HepG2 (cell line): ENCODE measurements around the gene TK2. TPM values are rescaled to one million over a fixed set of nuclear protein-coding genes. Genes with fewer than 3 reads are reported as not detected.

ENCODE experiments used
- ATAC-seq: fragments of 200-7000 bp; cut with Tn5 transposase; 3 replicates; pipeline ENCODE4 v1.9.1; 2020; ENCODE audit warnings: mild to moderate bottlenecking, moderate library complexity
- BruUV-seq: library from RNA; stranded (reverse); fragments of 400-500 nt; replicated peaks from 2 replicates; lab custom pipeline; 2021; lab: Mats Ljungman, UMichigan
- CTCF ChIA-PET: fragments of 300-600 bp; formaldehyde crosslinking; extraction: SDS; loops from one replicate; lab custom pipeline; 2021; ENCODE audit warnings: low total read pairs, inconsistent platforms, low intra/inter-chr PET ratio; lab: Yijun Ruan, JAX
- POLR2A ChIA-PET: fragments of 350-600 bp; sonication (Branson Sonifier 250); formaldehyde crosslinking; loops from one replicate; lab custom pipeline; 2020; ENCODE audit warnings: antibody characterized with exemption, inconsistent platforms; lab: Yijun Ruan, JAX
- DNase-seq: peaks from one replicate; pipeline ENCODE4 v3.0.0-alpha.2; 2015; ENCODE audit warnings: low spot score
- FAIRE-seq: peaks from 3 replicates; lab custom pipeline; 2011; peaks lifted over from hg19 to GRCh38; lab: Jason Lieb, UNC
- H2AFZ ChIP-seq: one replicate; pipeline ENCODE4 v1.6.1; 2011; ENCODE audit warnings: low read length, inconsistent platforms
- H3K27ac ChIP-seq: fragments of 300-600 bp; 3 replicates; pipeline ENCODE4 v1.8.0; 2011; ENCODE audit warnings: mixed run types, mild to moderate bottlenecking, mixed read lengths, low read length, inconsistent platforms; ENCODE audit not compliant: insufficient read depth; ENCODE audit errors: extremely low read length
- H3K27me3 ChIP-seq, 2 experiments: fragments of 200-600 bp in 1 of 2; 2 replicates in 1 of 2; 3 replicates in 1 of 2; pipeline versions ENCODE4 v1.6.0 to v1.8.0; 2011; ENCODE audit warnings: low read length in 2 of 2, mild to moderate bottlenecking in 2 of 2, moderate library complexity in 2 of 2, inconsistent platforms in 1 of 2; ENCODE audit not compliant: insufficient read depth in 2 of 2, control insufficient read depth in 1 of 2
- H3K36me3 ChIP-seq, 2 experiments: fragments of 200-600 bp in 1 of 2; replicated peaks in 1 of 2; 2 replicates in 1 of 2; 3 replicates in 1 of 2; pipeline versions ENCODE4 v1.5.1 to v1.8.0; 2011; ENCODE audit warnings: low read length in 2 of 2, inconsistent platforms in 1 of 2; ENCODE audit not compliant: insufficient read depth in 2 of 2, control insufficient read depth in 1 of 2
- H3K4me1 ChIP-seq: 2 replicates; pipeline ENCODE4 v1.5.1; 2012; ENCODE audit warnings: low read length, inconsistent platforms; ENCODE audit not compliant: insufficient read depth
- H3K4me2 ChIP-seq: 2 replicates; pipeline ENCODE4 v1.6.0; 2011; ENCODE audit warnings: low read depth, low read length, inconsistent platforms
- H3K4me3 ChIP-seq, 3 experiments: fragments of 200-600 bp in 1 of 3; sonication (generic), shearing (Covaris generic) in 1 of 3; replicated peaks in 1 of 3; 2 replicates each; pipeline ENCODE4 v1.5.1; 2011 to 2016; ENCODE audit warnings: low read length in 3 of 3, inconsistent platforms in 2 of 3, low read depth in 2 of 3, mild to moderate bottlenecking in 2 of 3, control low read depth in 1 of 3, mixed read lengths in 1 of 3; ENCODE audit not compliant: insufficient read depth in 1 of 3
- H3K79me2 ChIP-seq: one replicate; pipeline ENCODE4 v1.6.1; 2011; ENCODE audit warnings: low read length, inconsistent platforms; ENCODE audit not compliant: insufficient read depth
- H3K9ac ChIP-seq: 2 replicates; pipeline ENCODE4 v1.6.0; 2011; ENCODE audit warnings: mild to moderate bottlenecking, low read depth, low read length, inconsistent platforms; ENCODE audit not compliant: insufficient read depth
- H3K9me3 ChIP-seq: 2 replicates; pipeline ENCODE4 v1.5.1; 2012; ENCODE audit warnings: mild to moderate bottlenecking, low read length
- H4K20me1 ChIP-seq: 2 replicates; pipeline ENCODE4 v1.6.0; 2011; ENCODE audit warnings: inconsistent platforms, mild to moderate bottlenecking, low read length, moderate library complexity; ENCODE audit not compliant: insufficient read depth
- STAG1 ChIP-seq: sonication (generic); formaldehyde crosslinking; IDR thresholded peaks from 2 replicates; pipeline ENCODE4 v1.4.0; 2020; ENCODE audit warnings: missing genetic modification reagents
- ZNF556 ChIP-seq: sonication (generic); formaldehyde crosslinking; IDR thresholded peaks from 2 replicates; pipeline ENCODE4 v1.4.0; 2020; ENCODE audit warnings: mild to moderate bottlenecking, missing genetic modification reagents, borderline replicate concordance
- WGBS: methylation state at CpG from one replicate; pipeline ENCODE4 v1.1.6; 2017; ENCODE audit warnings: low lambda C conversion rate; 5-methylcytosine and 5-hydroxymethylcytosine counted together
- in situ Hi-C: cut with HindIII; loops from 2 replicates; pipeline ENCODE4 v1.10.0; 2017; ENCODE audit warnings: low pct_unique_long_range_greater_than_20kb; ENCODE audit not compliant: extremely low pct_ligation_motif_present
- intact Hi-C: fragments of 100-400 bp; cut with micrococcal nuclease; formaldehyde crosslinking; loops from one replicate; pipeline ENCODE4 v1.10.0; 2022; ENCODE audit not compliant: unreplicated experiment
- polyA plus RNA-seq, 8 experiments: library from polyadenylated mRNA; depleted of rRNA in 3 of 8; stranded (reverse) in 7 of 8; unstranded in 1 of 8; fragments of >200 nt; fragmentation: Illumina TruSeq in 4 of 8; extraction: Trizol in 4 of 8; gene quantifications; 2 replicates each; pipeline versions ENCODE4 v1.2.1 to v1.2.3, GENCODE V29; 2011 to 2016; ENCODE audit warnings: low read depth in 4 of 8, missing spikeins in 1 of 8, mixed read lengths in 1 of 8; ENCODE audit not compliant: insufficient read depth in 1 of 8
- total RNA-seq, 5 experiments: library from RNA; depleted of rRNA; stranded (reverse); fragments of >200 nt; fragmentation: Illumina TruSeq; extraction: Trizol; gene quantifications; 2 replicates each; pipeline ENCODE4 v1.2.3, GENCODE V29; 2016; ENCODE audit warnings: low read depth in 1 of 5
- TF ChIP-seq, protein P1 (sequence below): sonication (generic); formaldehyde crosslinking; IDR thresholded peaks from 2 replicates; pipeline ENCODE4 v1.5.0; 2020; ENCODE audit warnings: mild to moderate bottlenecking, missing genetic modification reagents, moderate library complexity
- TF ChIP-seq, protein P2 (sequence below): sonication (generic); formaldehyde crosslinking; IDR thresholded peaks from 2 replicates; pipeline ENCODE4 v1.4.0; 2020; ENCODE audit warnings: mild to moderate bottlenecking, missing genetic modification reagents

The TK2 gene
- total and polyA plus RNA-seq, 2 of the 13 experiments (the other 11 are each of a cell fraction or from before 2014, with no cell fraction given): 18.7 to 21.0 TPM

DNA sequence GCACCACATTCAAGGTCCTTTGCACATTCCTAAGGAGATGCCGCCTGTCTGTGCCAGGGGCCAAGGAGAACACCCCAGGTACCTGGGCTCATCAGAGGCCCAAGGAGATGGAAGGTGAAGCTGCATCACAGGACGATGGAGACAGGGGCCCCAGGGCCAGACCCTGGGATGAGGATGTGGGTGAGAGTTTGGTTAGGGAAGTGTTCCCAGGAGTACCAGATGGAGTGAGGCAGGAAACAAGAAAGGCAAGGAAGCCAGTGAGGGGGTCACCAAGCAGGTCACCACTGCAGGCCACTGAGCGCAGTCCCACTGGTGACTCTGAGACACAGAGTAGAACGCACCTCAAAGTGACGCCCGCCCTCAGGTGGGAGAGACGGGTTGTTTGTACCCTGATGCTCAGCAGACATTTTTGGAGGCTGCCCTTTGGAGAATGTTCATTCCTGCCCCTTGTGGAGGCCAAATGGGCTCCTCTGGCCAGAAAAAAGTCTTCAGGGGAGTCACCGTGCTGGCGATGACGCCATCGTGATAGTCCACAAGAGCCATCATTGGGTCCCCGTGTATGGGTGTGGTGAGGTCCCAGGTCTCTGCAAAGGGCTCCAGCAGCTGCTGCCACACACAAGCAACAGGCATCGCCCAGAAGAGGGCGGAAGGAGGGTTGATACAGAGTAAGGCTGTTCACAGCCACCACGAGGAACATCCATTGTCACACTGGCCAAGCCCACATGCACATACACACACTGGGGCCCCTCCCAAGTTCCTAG, 65.3 kb downstream of the TK2 start:
- CTCF ChIA-PET: interaction anchor here (1.5 to 8.6 kb wide), 4 partner anchors 41 to 142 kb away, joined by 5 to 121 read pairs (median 10); no protein-coding TSS in a partner anchor
- TF ChIP-seq STAG1 (CRISPR knock-in tag) (peak; percentile 41), ZNF556 (CRISPR knock-in tag) (no peak)
- TF ChIP-seq, protein P1, sequence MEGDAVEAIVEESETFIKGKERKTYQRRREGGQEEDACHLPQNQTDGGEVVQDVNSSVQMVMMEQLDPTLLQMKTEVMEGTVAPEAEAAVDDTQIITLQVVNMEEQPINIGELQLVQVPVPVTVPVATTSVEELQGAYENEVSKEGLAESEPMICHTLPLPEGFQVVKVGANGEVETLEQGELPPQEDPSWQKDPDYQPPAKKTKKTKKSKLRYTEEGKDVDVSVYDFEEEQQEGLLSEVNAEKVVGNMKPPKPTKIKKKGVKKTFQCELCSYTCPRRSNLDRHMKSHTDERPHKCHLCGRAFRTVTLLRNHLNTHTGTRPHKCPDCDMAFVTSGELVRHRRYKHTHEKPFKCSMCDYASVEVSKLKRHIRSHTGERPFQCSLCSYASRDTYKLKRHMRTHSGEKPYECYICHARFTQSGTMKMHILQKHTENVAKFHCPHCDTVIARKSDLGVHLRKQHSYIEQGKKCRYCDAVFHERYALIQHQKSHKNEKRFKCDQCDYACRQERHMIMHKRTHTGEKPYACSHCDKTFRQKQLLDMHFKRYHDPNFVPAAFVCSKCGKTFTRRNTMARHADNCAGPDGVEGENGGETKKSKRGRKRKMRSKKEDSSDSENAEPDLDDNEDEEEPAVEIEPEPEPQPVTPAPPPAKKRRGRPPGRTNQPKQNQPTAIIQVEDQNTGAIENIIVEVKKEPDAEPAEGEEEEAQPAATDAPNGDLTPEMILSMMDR (CRISPR knock-in tag): peak; percentile 63
- TF ChIP-seq, protein P2, sequence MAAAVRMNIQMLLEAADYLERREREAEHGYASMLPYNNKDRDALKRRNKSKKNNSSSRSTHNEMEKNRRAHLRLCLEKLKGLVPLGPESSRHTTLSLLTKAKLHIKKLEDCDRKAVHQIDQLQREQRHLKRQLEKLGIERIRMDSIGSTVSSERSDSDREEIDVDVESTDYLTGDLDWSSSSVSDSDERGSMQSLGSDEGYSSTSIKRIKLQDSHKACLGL (CRISPR knock-in tag): 0 out of 2 replicates have a peak, but pooled peaks have one; percentile 26
- Histone ChIP-seq H3K4me3 (no peak overlapping the region), H3K79me2 (no peaks in the 10 kb centered on the region), H3K27me3 (peaks cover 5 to 31% of the 10 kb centered on the region in 2 experiments), H3K36me3 (no peaks in the 10 kb centered on the region), H4K20me1 (no peaks in the 10 kb centered on the region), H3K9me3 (no peaks in the 10 kb centered on the region), H3K4me2 (no peak overlapping the region; the same call in 1 of the 2 replicates), H3K9ac (no peak overlapping the region), H3K27ac (no peak overlapping the region), H2AFZ (no peak overlapping the region), H3K4me1 (peaks cover 19% of the 10 kb centered on the region; the same call in 1 of the 2 replicates)
- in situ Hi-C loops: no loop called here
- 32% methylated on average over 15 of the region's 15 CpGs for WGBS
- BruUV-seq: no TSS peak
- peak; percentile 18; the same call in 2 of the 3 replicates for ATAC-seq
- no peak for DNase-seq
- intact Hi-C loops: no loop called here
- FAIRE-seq: no peak
- POLR2A ChIA-PET: no interaction called here
